ENCODE results near the gene CHRM1.

Gene CHRM1

DNA sequence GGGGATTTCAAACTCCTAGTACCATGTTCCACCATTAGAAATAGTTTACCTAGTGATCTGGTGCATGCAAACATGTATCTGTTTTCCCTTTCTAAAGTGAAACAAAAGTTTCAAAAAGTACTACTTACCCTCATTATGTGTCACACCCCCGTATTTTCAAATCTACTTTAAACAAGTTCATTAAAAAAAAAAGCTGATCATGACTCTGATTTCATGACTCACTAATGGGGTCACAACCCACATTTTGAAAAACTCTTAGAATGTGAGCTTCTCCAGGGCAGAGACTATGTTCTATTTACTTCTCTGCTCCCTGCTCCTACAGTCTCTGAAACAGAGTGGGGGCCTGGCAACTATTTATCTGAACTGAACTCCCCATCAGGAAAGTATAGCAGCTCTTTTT lies 18.2 kb downstream of the CHRM1 start:
- no peak for DNase-seq

GRCh38 chr11:62898027-62898426 lies 23.1 kb downstream of the CHRM1 start:
- DNase-seq, result no peak

GRCh38 chr11:62897311-62897710 lies 23.9 kb downstream of the CHRM1 start:
- no peak for DNase-seq

- no peak for DNase-seq
These were observed 25.1 kb downstream of the CHRM1 start for GRCh38 chr11:62896049-62896448.

DNA sequence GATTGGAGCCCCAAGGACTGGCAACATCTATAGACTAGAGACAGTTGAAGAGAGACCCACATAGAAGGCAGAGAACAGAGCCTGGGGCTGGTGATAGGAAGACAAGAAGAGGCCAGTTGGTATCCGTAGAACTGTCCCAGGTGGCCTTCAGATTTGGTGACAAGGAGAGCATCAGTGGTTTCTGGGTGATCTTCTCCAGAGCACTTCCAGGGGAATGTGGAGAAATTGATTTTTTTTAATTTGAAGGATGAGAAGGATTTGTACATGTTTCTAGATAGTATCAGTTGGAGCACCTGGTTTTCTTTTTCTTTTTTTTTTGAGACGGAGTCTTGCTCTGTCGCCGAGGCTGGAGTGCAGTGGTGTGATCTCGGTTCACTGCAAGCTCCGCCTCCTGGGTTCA lies 25.7 kb downstream of the CHRM1 start:
- DNase-seq, result no peak

DNA sequence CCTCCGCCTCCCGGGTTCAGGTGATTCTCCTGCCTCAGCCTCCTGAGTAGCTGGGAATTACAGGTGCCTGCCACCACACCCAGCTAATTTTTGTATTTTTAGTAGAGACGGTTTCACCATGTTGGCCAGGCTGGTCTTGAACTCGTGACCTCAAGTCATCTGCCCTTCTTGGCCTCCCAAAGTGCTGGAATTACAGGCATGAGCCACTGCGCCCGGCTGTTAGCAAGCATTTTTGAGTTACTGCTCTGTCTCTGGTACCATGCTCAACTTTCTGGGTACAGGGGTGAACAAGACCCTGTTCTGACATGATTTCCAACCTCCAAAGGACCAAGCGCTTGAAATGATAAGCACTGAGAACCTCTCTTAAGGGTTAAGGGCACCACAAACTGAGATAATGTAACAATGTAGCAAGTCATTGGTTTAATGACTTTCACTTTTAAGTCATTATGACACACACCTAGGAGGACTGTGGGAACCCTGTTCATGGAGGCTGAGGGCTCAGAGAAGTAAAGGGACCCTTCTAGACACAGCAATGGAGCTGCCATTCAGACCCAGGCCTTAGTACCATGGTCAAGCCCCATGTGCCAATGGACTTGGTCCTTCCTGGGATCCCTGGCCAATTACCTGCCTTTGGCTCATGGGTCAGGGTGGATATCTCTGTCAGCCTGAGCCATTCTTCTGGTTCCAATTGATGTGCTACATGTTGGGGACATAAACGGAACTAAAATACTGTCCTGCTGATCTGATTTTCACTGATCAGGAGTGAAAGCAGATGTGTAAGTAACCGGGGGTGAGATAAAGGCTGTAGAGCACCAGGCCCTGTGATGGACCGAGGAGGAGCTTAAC lies 28.9 kb downstream of the CHRM1 start:
- no peak for DNase-seq

GRCh38 chr11:62889484-62890437 lies 31.4 kb downstream of the CHRM1 start:
- DNase-seq, result no peak

GRCh38 chr11:62889126-62889483 lies 32.1 kb downstream of the CHRM1 start:
- DNase-seq, result no peak

DNA sequence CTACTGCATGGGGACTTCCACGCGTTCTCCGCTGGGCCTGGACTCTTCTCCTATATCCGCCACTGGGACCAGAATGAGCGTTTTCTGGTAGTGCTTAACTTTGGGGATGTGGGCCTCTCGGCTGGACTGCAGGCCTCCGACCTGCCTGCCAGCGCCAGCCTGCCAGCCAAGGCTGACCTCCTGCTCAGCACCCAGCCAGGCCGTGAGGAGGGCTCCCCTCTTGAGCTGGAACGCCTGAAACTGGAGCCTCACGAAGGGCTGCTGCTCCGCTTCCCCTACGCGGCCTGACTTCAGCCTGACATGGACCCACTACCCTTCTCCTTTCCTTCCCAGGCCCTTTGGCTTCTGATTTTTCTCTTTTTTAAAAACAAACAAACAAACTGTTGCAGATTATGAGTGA lies 32.8 kb downstream of the CHRM1 start:
- no peak for DNase-seq

DNA sequence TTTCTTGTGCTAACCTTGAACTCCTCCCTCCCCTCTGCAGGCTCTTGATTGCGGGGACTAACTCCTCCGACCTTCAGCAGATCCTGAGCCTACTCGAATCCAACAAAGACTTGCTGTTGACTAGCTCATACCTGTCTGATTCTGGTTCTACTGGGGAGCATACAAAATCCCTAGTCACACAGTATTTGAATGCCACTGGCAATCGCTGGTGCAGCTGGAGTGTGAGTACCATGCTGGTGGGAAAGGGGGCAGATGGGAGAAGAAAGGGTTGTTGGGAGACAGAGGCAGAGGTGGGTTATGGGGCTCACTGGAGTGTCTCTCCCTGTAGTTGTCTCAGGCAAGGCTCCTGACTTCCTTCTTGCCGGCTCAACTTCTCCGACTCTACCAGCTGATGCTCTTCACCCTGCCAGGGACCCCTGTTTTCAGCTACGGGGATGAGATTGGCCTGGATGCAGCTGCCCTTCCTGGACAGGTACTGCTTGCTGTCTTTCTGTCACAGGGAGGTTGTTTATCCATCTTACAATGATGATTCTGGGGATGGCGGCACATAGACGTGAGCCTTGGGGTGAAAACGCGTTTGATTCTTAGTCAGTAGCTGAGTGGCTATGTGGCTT lies 35.9 kb downstream of the CHRM1 start:
- no peak for DNase-seq

DNA sequence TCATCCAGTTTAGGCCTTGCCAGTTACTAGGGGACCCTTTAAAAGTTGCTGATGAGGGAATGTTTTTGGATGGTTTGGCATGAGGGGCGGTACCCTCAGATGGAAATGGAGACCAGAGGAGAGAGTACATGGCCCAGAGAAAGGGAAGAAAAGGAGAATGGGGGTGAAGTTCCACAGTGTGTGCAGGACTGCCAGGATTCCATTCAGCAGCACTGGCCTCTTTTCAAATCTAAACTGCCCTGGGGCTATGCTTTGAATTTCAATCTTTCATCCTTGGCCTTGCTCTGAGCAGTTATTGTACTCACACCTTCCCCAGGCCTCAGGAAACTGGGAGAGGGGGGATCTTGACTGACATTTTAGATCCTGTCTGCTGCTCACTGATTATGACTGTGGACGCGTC lies 37.5 kb downstream of the CHRM1 start:
- no peak for DNase-seq

DNA sequence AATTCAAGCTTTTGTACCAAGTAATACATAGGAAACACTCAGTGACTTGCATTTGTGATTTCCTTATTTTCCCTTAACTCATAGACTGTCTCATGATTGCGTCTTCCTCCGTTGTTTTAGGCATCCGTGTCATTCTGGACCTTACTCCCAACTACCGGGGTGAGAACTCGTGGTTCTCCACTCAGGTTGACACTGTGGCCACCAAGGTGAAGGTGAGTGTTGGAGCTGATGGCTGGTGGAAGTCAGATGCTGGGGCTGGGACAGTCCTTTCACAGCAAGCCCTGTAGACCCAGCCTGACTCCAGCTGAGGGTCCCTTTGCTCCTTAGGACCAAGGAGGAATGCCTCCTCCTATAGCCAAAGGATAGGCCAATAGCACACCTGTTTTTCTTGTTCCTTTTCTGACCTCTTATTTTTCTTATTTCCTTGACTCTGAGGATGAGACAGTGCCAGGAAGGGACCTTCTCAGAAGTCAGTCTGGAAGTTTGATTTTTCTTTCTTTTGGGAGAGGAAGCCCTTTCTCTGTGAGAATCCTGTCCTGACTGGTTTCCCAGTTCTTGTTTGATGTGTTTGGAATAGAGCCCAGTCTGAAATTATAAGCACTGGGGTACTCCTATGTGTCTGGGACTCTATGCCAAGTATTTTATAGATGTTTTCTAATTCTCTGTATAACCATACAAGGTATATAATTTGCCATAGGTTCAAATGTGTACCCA lies 38.2 kb downstream of the CHRM1 start:
- no peak for DNase-seq

GRCh38 chr11:62882431-62882749 lies 38.8 kb downstream of the CHRM1 start:
- DNase-seq, result no peak

GRCh38 chr11:62881579-62882430 lies 39.4 kb downstream of the CHRM1 start:
- peak; percentile 91 to 93 for DNase-seq

- peak; percentile 78 to 88 for DNase-seq
These were observed 40.2 kb downstream of the CHRM1 start, which contains the start of gene SLC3A2 for GRCh38 chr11:62880803-62881578. Gene SLC3A2 (plus strand): TSS chr11:62880896. CDS start chr11:62881024, 128 bp downstream.

DNA sequence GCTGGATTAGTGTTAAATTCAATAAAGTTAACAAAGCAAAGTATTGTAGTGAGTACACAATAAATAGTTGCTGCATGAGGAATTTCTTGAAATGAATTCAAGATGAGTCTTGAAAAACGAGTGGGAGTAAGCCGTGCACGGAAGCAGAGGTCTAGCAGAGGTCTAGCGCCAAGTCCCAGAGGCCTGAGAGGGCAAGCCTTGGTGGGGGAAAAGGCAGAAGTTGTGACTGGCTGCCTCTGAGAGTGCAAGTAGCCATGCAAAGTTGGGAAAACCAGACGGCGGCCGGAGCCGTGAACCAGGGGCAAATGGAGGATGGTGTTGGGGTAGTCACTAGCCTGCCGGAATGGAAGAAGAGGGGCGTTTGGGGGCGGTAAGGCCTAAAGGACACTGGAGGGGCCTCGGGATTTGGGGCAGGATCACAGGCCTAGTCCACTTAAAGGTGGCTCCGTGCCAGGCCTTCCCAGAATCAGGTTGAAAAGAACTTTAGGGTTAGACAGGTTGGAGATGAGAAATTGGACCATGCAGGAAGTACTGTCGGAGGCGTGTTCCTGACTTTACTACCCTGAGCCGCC lies 40.8 kb downstream of the CHRM1 start:
- DNase-seq, result peak; percentile 48 to 51

GRCh38 chr11:62879235-62879978 lies 41.8 kb downstream of the CHRM1 start:
- no peak for DNase-seq

DNA sequence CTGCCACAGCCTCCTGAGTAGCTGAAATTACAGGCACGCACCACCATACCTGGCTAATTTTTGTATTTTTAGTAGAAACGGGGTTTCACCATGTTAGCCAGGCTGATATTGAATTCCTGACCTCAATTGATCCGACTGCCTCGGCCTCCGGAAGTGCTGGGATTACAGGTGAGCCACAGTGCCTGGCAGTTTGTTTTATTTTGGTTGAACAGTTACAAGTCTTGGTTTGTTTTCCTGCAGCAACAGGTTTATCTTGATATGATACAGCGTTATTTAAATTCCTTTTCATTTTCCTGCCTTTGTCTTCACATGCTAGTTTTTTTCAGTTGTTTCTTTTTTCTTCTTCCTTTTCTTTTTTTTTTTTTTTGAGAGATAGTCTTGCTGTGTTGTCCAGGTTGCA lies 44.5 kb downstream of the CHRM1 start:
- DNase-seq, result no peak

- DNase-seq, result no peak
These were observed 45.3 kb downstream of the CHRM1 start for GRCh38 chr11:62875698-62876478.
